HCT116 (cell line): ENCODE data around the gene CBLIF.

ENCODE experiments used
- EZH2phosphoT487 ChIP-seq: fragments of 200-600 bp; IDR thresholded peaks from 2 replicates; pipeline ENCODE4 v1.6.1; 2018; ENCODE audit warnings: antibody characterized with exemption, borderline replicate concordance
- POLR2A ChIP-seq: IDR thresholded peaks from 2 replicates; pipeline ENCODE4 v1.7.0; 2011; ENCODE audit warnings: borderline replicate concordance; ENCODE audit not compliant: insufficient read depth, insufficient read length; ENCODE audit errors: extremely low read depth
- POLR2AphosphoS5 ChIP-seq: IDR thresholded peaks from 2 replicates; pipeline ENCODE4 v1.6.1; 2011; ENCODE audit warnings: mild to moderate bottlenecking, low read depth, low read length, moderate library complexity
- RAD21 ChIP-seq: IDR thresholded peaks from 2 replicates; pipeline ENCODE4 v1.6.1; 2012; ENCODE audit warnings: low read depth, mild to moderate bottlenecking
- SP1 ChIP-seq: IDR thresholded peaks from 2 replicates; pipeline ENCODE4 v1.6.1; 2012; ENCODE audit warnings: low read depth
- TF ChIP-seq, protein P1 (sequence below), 3 experiments: fragments of 200-600 bp in 1 of 3; sonication (generic) in 1 of 3; IDR thresholded peaks in 2 of 3; conservative IDR thresholded peaks in 1 of 3; 2 replicates each; pipeline ENCODE4 v1.5.1; 2012 to 2017; ENCODE audit warnings: low read depth in 2 of 3, low read length in 2 of 3, antibody characterized with exemption in 1 of 3, borderline replicate concordance in 1 of 3, control low read depth in 1 of 3, mild to moderate bottlenecking in 1 of 3, mixed read lengths in 1 of 3, mixed run types in 1 of 3, moderate library complexity in 1 of 3; ENCODE audit not compliant: insufficient read depth in 1 of 3
- TF ChIP-seq, protein P2 (sequence below): IDR thresholded peaks from 2 replicates; pipeline ENCODE4 v1.6.1; 2012

DNA sequence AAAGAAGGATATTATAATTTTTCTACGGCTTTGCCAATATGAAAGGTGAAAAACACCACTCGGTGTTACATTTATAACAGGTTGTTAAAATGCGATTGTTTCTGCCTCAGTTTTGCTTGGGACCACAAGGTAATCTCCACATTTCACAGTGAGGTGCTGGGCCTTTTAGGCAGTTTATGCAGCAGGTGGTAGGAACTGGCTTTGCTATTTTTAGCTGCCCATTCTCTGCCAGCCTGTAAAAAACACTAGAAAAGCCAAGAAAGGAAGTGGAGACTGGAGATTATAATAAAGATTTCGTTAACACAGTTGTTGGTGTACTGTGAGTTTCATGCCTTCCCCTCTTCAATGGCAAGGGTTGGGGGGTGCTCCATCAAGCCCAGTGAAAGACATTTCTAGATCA lies 26.7 kb downstream of the CBLIF start:
- TF ChIP-seq, protein P1, sequence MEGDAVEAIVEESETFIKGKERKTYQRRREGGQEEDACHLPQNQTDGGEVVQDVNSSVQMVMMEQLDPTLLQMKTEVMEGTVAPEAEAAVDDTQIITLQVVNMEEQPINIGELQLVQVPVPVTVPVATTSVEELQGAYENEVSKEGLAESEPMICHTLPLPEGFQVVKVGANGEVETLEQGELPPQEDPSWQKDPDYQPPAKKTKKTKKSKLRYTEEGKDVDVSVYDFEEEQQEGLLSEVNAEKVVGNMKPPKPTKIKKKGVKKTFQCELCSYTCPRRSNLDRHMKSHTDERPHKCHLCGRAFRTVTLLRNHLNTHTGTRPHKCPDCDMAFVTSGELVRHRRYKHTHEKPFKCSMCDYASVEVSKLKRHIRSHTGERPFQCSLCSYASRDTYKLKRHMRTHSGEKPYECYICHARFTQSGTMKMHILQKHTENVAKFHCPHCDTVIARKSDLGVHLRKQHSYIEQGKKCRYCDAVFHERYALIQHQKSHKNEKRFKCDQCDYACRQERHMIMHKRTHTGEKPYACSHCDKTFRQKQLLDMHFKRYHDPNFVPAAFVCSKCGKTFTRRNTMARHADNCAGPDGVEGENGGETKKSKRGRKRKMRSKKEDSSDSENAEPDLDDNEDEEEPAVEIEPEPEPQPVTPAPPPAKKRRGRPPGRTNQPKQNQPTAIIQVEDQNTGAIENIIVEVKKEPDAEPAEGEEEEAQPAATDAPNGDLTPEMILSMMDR (IDR thresholded peaks at IDR 0.05 in 2 of 3, conservative IDR thresholded peaks at IDR 0.05 in 1 of 3; ENCODE audit: borderline replicate concordance in 1 of 3, insufficient read depth in 1 of 3, low read depth in 2 of 3, low read length in 2 of 3), result no peak
- TF ChIP-seq, protein P2, sequence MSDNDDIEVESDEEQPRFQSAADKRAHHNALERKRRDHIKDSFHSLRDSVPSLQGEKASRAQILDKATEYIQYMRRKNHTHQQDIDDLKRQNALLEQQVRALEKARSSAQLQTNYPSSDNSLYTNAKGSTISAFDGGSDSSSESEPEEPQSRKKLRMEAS, result no peak
- TF ChIP-seq SP1, result no peak
- no peak for TF ChIP-seq POLR2A
- no peak for TF ChIP-seq POLR2AphosphoS5
- no peak for TF ChIP-seq RAD21
- TF ChIP-seq EZH2phosphoT487, result no peak
